ENCODE results near the gene BCL11B. TPM values are rescaled to one million over a fixed set of nuclear protein-coding genes. Genes with fewer than 3 reads are reported as not detected.

The BCL11B gene
- total RNA-seq, 1 donor from 2014 or later: 2.6 TPM

- Mint-ChIP-seq H3K27me3 (ENCODE audit: unreplicated experiment) (no peaks in the 10 kb centered on the region), H3K27ac (ENCODE audit: unreplicated experiment) (no peak overlapping the region), H3K9me3 (ENCODE audit: unreplicated experiment) (peaks cover 4% of the 10 kb centered on the region), H3K36me3 (ENCODE audit: unreplicated experiment) (no peaks in the 10 kb centered on the region), H3K4me3 (ENCODE audit: unreplicated experiment) (no peak overlapping the region), H3K4me1 (ENCODE audit: low read depth, unreplicated experiment) (no peaks in the 10 kb centered on the region)
- no peak for DNase-seq
- TF ChIP-seq CTCF (IDR thresholded peaks at IDR 0.05; ENCODE audit: partially characterized antibody, unreplicated experiment): no peak
Observed at GRCh38 chr14:99169776-99170356, 102.1 kb downstream of the BCL11B start.

- Mint-ChIP-seq H3K4me1 (ENCODE audit: low read depth, unreplicated experiment) (no peaks in the 10 kb centered on the region), H3K27ac (ENCODE audit: unreplicated experiment) (no peak overlapping the region), H3K9me3 (ENCODE audit: unreplicated experiment) (peaks cover 4% of the 10 kb centered on the region), H3K36me3 (ENCODE audit: unreplicated experiment) (no peaks in the 10 kb centered on the region), H3K27me3 (ENCODE audit: unreplicated experiment) (no peaks in the 10 kb centered on the region), H3K4me3 (ENCODE audit: unreplicated experiment) (no peak overlapping the region)
- no peak for DNase-seq
- TF ChIP-seq CTCF (IDR thresholded peaks at IDR 0.05; ENCODE audit: partially characterized antibody, unreplicated experiment): no peak
Observed at GRCh38 chr14:99168330-99168729, 103.7 kb downstream of the BCL11B start.

- TF ChIP-seq CTCF (IDR thresholded peaks at IDR 0.05; ENCODE audit: partially characterized antibody, unreplicated experiment): no peak
- Mint-ChIP-seq H3K9me3 (ENCODE audit: unreplicated experiment) (peaks cover 4% of the 10 kb centered on the region), H3K4me1 (ENCODE audit: low read depth, unreplicated experiment) (no peaks in the 10 kb centered on the region), H3K36me3 (ENCODE audit: unreplicated experiment) (peaks cover 7% of the 10 kb centered on the region), H3K27ac (ENCODE audit: unreplicated experiment) (no peak overlapping the region), H3K27me3 (ENCODE audit: unreplicated experiment) (no peaks in the 10 kb centered on the region), H3K4me3 (ENCODE audit: unreplicated experiment) (no peak overlapping the region)
- DNase-seq: no peak
Observed at GRCh38 chr14:99166506-99166905, 105.5 kb downstream of the BCL11B start.

GRCh38 chr14:99164712-99165111 lies 107.3 kb downstream of the BCL11B start:
- H3K4me1 Mint-ChIP-seq (ENCODE audit: low read depth, unreplicated experiment): no peaks in the 10 kb centered on the region
- H3K27ac Mint-ChIP-seq (ENCODE audit: unreplicated experiment): no peak overlapping the region
- no peak overlapping the region for H3K4me3 Mint-ChIP-seq (ENCODE audit: unreplicated experiment)
- H3K36me3 Mint-ChIP-seq (ENCODE audit: unreplicated experiment): peaks cover 9% of the 10 kb centered on the region
- H3K27me3 Mint-ChIP-seq (ENCODE audit: unreplicated experiment): no peaks in the 10 kb centered on the region
- no peak for TF ChIP-seq CTCF (IDR thresholded peaks at IDR 0.05; ENCODE audit: partially characterized antibody, unreplicated experiment)
- H3K9me3 Mint-ChIP-seq (ENCODE audit: unreplicated experiment): peaks cover 4% of the 10 kb centered on the region
- no peak for DNase-seq

GRCh38 chr14:99163446-99163845 lies 108.6 kb downstream of the BCL11B start:
- Mint-ChIP-seq H3K27me3 (ENCODE audit: unreplicated experiment) (no peaks in the 10 kb centered on the region), H3K36me3 (ENCODE audit: unreplicated experiment) (peaks cover 9% of the 10 kb centered on the region), H3K9me3 (ENCODE audit: unreplicated experiment) (peaks cover 4% of the 10 kb centered on the region), H3K27ac (ENCODE audit: unreplicated experiment) (no peak overlapping the region), H3K4me1 (ENCODE audit: low read depth, unreplicated experiment) (no peaks in the 10 kb centered on the region), H3K4me3 (ENCODE audit: unreplicated experiment) (no peak overlapping the region)
- DNase-seq: no peak
- no peak for TF ChIP-seq CTCF (IDR thresholded peaks at IDR 0.05; ENCODE audit: partially characterized antibody, unreplicated experiment)

Measured in glutamatergic neuron (in vitro differentiated cells).